WI38 (cell line): Measurements from ENCODE around the gene ZNF143.

ENCODE experiments used
- H3K4me3 ChIP-seq: 2 replicates; pipeline ENCODE4 v1.5.1; 2011; ENCODE audit warnings: low read depth, mild to moderate bottlenecking, control low read depth, low read length
- TF ChIP-seq, protein P1 (sequence below): IDR thresholded peaks from 2 replicates; pipeline ENCODE4 v1.5.1; 2012; ENCODE audit warnings: low read depth, mild to moderate bottlenecking, control low read depth, low read length

Gene ZNF143

DNA sequence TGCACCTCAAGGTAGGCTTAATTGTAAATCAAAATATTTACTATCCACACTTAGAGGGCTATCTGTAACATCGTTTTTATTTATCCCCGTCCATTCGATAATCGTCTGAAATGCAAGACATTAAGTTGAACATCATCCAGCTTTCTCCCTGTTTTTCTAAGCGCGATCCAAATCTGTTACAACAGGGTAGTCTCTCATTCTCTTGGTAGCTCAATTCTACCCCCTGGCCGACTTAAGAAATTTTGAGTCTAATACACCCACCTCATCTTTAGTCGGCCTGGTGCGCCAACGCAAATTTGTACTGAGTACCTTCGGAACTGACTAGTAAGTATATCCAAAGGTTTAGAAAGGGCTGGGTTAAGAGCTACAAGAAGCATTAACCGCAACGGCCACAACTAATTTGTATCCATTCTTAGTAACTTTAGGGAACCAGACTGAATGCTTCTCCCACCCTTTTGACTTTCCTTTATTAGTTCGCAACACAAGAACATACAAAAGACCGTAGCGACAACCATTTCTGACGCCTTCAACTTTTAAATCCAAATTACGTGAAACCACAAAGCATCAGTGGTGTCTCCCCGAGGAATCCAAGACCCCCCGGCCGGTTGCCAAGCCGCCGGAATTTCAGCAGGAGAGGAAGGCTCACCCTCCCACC lies 1.0 kb upstream of the ZNF143 start:
- H3K4me3 ChIP-seq: peak overlapping the region; percentile 98
- TF ChIP-seq, protein P1, sequence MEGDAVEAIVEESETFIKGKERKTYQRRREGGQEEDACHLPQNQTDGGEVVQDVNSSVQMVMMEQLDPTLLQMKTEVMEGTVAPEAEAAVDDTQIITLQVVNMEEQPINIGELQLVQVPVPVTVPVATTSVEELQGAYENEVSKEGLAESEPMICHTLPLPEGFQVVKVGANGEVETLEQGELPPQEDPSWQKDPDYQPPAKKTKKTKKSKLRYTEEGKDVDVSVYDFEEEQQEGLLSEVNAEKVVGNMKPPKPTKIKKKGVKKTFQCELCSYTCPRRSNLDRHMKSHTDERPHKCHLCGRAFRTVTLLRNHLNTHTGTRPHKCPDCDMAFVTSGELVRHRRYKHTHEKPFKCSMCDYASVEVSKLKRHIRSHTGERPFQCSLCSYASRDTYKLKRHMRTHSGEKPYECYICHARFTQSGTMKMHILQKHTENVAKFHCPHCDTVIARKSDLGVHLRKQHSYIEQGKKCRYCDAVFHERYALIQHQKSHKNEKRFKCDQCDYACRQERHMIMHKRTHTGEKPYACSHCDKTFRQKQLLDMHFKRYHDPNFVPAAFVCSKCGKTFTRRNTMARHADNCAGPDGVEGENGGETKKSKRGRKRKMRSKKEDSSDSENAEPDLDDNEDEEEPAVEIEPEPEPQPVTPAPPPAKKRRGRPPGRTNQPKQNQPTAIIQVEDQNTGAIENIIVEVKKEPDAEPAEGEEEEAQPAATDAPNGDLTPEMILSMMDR: no peak

DNA sequence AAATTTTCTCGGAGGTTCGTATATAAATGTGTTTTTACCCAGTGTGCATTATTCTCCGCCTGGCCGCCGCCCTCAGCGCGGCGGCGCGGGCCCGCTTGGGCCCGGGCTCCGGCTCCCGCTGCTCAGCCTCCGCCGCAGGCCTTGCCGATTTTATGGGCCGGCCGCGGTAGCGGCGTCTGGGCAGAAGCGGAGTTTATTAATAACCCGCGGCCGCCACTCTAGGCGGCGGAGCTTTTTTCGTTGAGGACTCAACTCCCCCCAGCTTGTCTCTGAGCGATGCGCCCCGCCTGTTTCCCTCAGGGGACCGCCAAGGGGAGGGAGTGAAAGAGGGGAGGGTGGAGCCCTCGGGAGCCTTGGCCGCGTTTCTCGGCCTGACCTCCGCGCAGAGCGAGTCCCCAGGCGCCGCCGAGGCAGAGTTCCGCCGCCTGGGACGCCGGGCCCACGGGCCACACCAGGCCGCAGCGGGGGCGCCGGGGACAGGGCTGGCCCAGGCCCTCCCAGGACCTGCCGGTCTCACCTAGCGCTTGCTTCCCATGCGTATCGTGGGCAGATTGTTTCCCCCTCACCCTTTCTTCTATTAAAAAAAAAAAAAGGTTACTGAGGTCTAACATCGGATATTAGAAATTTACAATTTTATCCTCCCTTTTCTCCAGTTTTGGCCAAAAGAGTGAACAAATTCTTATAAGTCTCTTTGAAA lies 399 bp downstream of the ZNF143 start:
- TF ChIP-seq, protein P1: no peak
- H3K4me3 ChIP-seq: peak overlapping the region; percentile 62

DNA sequence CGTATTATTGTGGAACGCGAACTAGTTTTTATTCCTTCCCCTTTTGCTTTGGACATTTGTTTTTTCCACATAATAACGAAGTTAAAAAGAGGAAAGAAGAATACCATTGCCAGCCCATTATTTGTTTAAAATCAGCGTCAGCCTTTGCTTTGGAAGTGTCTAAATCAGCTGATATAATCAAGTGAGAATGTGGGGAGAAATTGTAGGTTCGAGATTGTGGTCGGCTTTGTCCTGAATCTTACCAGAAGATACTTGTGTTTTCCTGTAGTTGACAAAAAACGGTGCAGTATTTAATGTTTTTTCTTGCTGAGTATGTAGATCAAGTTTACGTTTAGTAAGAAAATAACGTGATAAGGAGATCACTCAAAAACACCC lies 935 bp downstream of the ZNF143 start:
- TF ChIP-seq, protein P1: no peak
- H3K4me3 ChIP-seq: peak overlapping the region; percentile 62

DNA sequence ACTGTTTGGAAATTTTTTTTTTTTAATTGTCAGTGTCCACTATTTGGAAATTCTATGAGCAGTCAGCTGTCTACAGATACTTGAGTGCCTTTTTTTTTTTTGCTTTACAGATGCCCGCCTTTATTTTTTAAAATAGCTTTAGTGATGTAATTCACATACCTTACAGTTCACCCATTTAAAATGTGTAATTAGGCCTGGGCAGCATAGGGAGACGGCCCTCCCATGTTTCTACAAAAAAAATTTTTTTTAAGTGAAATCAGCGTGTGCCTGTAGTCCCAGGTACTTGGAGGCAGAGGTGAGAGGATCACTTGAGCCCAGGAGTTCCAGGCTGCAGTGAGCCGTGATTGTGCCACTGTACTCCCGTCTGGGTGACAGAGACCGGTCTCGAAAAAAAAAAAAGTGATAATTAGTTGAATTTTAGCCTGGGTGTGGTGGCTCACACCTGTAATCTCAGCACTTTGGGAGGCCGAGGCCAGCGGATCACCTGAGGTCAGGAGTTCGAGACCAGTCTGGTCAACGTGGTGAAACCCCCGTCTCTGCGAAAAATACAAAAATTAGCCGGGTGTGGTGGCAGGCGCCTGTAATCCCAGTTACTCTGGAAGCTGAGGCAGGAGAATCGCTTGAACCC lies 1.5 kb downstream of the ZNF143 start:
- H3K4me3 ChIP-seq: peak overlapping the region; percentile 62
- TF ChIP-seq, protein P1: no peak

DNA sequence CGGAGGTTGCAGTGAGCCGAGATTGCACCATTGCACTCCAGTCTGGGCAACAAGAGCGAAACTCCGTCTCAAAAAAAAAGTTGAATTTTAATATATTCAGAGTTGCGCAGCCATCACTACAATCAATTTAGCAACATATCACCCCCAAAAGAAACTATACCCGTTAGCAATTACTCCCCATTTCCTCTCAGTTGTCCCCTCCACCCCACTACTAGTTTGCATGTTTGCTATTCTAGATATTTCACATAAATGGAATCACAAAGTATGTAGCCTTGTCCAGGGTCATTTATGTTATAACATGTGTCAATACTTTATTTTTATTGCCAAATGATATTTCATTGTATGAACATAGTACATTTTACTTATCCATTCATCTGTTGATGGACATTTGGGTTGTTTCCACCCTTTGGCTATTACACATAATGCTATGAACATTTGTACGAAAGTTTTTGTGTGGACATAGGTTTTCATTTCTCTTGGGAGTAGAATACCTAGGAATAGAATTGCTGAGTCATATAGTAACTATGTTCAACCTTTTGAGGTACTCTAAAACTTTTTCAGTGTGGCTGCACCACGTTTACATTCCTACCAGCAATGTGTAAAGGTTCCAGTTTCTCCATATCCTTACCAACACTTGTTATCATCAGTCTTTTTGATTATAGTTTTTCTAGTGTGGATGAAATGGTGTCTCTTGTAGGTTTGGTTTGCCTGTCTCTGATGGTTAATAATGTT lies 2.2 kb downstream of the ZNF143 start:
- H3K4me3 ChIP-seq: no peak overlapping the region
- TF ChIP-seq, protein P1: no peak

DNA sequence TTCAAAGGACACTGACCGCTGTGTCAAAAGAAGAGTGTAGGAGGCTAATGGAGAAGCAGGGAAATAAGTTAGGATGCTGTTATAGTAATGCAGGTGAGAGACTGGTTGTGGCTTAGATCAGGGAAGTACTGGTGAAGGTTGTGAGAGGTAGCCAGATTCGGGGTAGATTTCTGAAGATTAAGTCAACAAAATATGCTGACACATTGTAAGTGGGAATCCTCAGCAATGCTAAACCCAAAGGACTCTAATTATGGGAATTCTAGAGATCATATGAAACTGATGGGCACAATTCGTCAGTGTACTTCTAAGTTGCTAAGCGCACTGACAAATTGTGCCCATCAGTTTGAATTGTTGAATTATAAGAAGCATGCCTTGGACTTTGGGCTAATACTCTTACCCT lies 10.0 kb downstream of the ZNF143 start:
- TF ChIP-seq, protein P1: no peak
- no peak overlapping the region for H3K4me3 ChIP-seq
